Smooth muscle cell (in vitro differentiated cells): ENCODE data around the gene MEIS1. TPM values are rescaled to one million over a fixed set of nuclear protein-coding genes. Genes with fewer than 3 reads are reported as not detected.

Experiments used
- DNase-seq: peaks from one replicate; lab custom pipeline; 2025; ENCODE audit not compliant: unreplicated experiment; lab: John Stamatoyannopoulos, UW
- H2AFZ ChIP-seq: fragments of 200-600 bp; sonication (generic); 2 replicates; pipeline ENCODE4 v1.6.0; 2016; ENCODE audit warnings: antibody characterized with exemption, low read depth, mild to moderate bottlenecking
- H3F3A ChIP-seq: fragments of 200-600 bp; sonication (generic); 2 replicates; pipeline ENCODE4 v1.6.0; 2017; ENCODE audit warnings: antibody characterized with exemption, low read depth
- H3K27ac ChIP-seq: fragments of 200-600 bp; sonication (generic); 2 replicates; pipeline ENCODE4 v1.5.1; 2016; ENCODE audit warnings: low read depth, mild to moderate bottlenecking
- H3K27me3 ChIP-seq: fragments of 200-600 bp; sonication (generic); 2 replicates; pipeline ENCODE4 v1.6.1; 2016; ENCODE audit warnings: low read depth, mild to moderate bottlenecking
- H3K36me3 ChIP-seq: fragments of 200-600 bp; sonication (generic); 2 replicates; pipeline ENCODE4 v1.5.1; 2016; ENCODE audit warnings: low read depth
- H3K4me1 ChIP-seq: fragments of 200-600 bp; sonication (generic); 2 replicates; pipeline ENCODE4 v1.5.1; 2016; ENCODE audit warnings: low read depth
- H3K4me2 ChIP-seq: fragments of 200-600 bp; sonication (generic); 2 replicates; pipeline ENCODE4 v1.6.0; 2016; ENCODE audit warnings: mild to moderate bottlenecking
- H3K4me3 ChIP-seq: fragments of 200-600 bp; sonication (generic); 2 replicates; pipeline ENCODE4 v1.5.1; 2016; ENCODE audit warnings: mild to moderate bottlenecking
- H3K79me2 ChIP-seq: fragments of 200-600 bp; sonication (generic); 2 replicates; pipeline ENCODE4 v1.6.0; 2016; ENCODE audit warnings: low read depth, mild to moderate bottlenecking
- H3K9ac ChIP-seq: fragments of 200-600 bp; sonication (generic); 2 replicates; pipeline ENCODE4 v1.6.0; 2016; ENCODE audit warnings: low read depth
- H3K9me3 ChIP-seq: fragments of 200-600 bp; sonication (generic); replicated peaks from 2 replicates; pipeline ENCODE4 v1.5.1; 2016; ENCODE audit warnings: low read depth
- H4K20me1 ChIP-seq: fragments of 200-600 bp; sonication (generic); 2 replicates; pipeline ENCODE4 v1.6.0; 2016; ENCODE audit warnings: low read depth
- CTCF ChIP-seq: fragments of 200-600 bp; sonication (generic); IDR thresholded peaks from 2 replicates; pipeline ENCODE4 v1.5.1; 2017; ENCODE audit warnings: borderline replicate concordance, mild to moderate bottlenecking, antibody characterized with exemption; ENCODE audit not compliant: insufficient read depth, poor library complexity, severe bottlenecking
- WGBS: methylation state at CpG from one replicate; pipeline ENCODE4 v1.1.7; 2016; ENCODE audit warnings: low lambda C conversion rate; 5-methylcytosine and 5-hydroxymethylcytosine counted together
- polyA plus RNA-seq: library from polyadenylated mRNA; unstranded; fragments of >200 nt; fragmentation: Nextera tagmentation; extraction: Ambion mirVana; gene quantifications from 2 replicates; pipeline ENCODE4 v1.2.1, GENCODE V29; 2016
- total RNA-seq: library from RNA; depleted of rRNA; stranded (reverse); fragments of >200 nt; gene quantifications from 2 replicates; pipeline ENCODE4 v1.2.3, GENCODE V29; 2014

Gene MEIS1
- total and polyA plus RNA-seq, 2 experiments from 2014 or later, result 15.6 to 15.8 TPM

GRCh38 chr2:66517772-66518171, 82.8 kb downstream of the MEIS1 start:
- Histone ChIP-seq H4K20me1 (peaks cover 4% of the 10 kb centered on the region), H3K79me2 (no peaks in the 10 kb centered on the region), H3K4me1 (no peaks in the 10 kb centered on the region), H3K4me3 (no peak overlapping the region), H3K9me3 (no peaks in the 10 kb centered on the region), H3K9ac (no peak overlapping the region), H2AFZ (no peak overlapping the region), H3K36me3 (no peaks in the 10 kb centered on the region), H3K27me3 (no peaks in the 10 kb centered on the region), H3F3A (no peaks in the 10 kb centered on the region), H3K27ac (no peak overlapping the region), H3K4me2 (no peak overlapping the region)
- TF ChIP-seq CTCF, result no peak
- 87% methylated on average over 4 of the region's 4 CpGs for WGBS
- no peak for DNase-seq

GRCh38 chr2:66519264-66519843, 84.4 kb downstream of the MEIS1 start:
- Histone ChIP-seq H3K4me3 (no peak overlapping the region), H3K9me3 (no peaks in the 10 kb centered on the region), H3K27ac (no peak overlapping the region), H3K9ac (no peak overlapping the region), H4K20me1 (peaks cover 14% of the 10 kb centered on the region), H3F3A (no peaks in the 10 kb centered on the region), H3K27me3 (no peaks in the 10 kb centered on the region), H3K36me3 (no peaks in the 10 kb centered on the region), H3K4me2 (no peak overlapping the region), H3K4me1 (no peaks in the 10 kb centered on the region), H2AFZ (no peak overlapping the region), H3K79me2 (peaks cover 6% of the 10 kb centered on the region)
- 97% methylated on average over 6 of the region's 6 CpGs for WGBS
- no peak for TF ChIP-seq CTCF
- DNase-seq, result no peak

GRCh38 chr2:66521291-66521922, 86.5 kb downstream of the MEIS1 start:
- Histone ChIP-seq H2AFZ (no peak overlapping the region), H3K27me3 (no peaks in the 10 kb centered on the region), H3K36me3 (no peaks in the 10 kb centered on the region), H3K4me1 (peaks cover 9% of the 10 kb centered on the region), H3K9ac (no peak overlapping the region), H4K20me1 (peaks cover 14% of the 10 kb centered on the region), H3K4me2 (no peak overlapping the region), H3F3A (no peaks in the 10 kb centered on the region), H3K4me3 (no peak overlapping the region), H3K79me2 (peaks cover 6% of the 10 kb centered on the region), H3K27ac (no peak overlapping the region), H3K9me3 (no peaks in the 10 kb centered on the region)
- TF ChIP-seq CTCF, result no peak
- WGBS, result 86% methylated on average over 7 of the region's 7 CpGs
- no peak for DNase-seq
